Activated CD8-positive, alpha-beta memory T cell treated with anti-CD3 and anti-CD28 coated beads, Interleukin-2, amount 50 U/mL, for 4 hours (primary cell): ENCODE data around the gene PCDHGB4.
"Not testable (repeated sequence)": the region's sequence is repeated elsewhere in the genome, so short reads cannot be mapped to it uniquely, and the experiment has no call there.

Experiments used
- DNase-seq: peaks from one replicate; pipeline ENCODE4 v3.0.0-alpha.2; 2020

PCDHGB4 gene

GRCh38 chr5:141369994-141370848 is 17.3 kb upstream of the PCDHGB4 start, which contains the start of gene PCDHGB3:
PCDHGB3 (plus strand) TSS chr5:141370242; CDS start chr5:141370395, 153 bp downstream.
- no peak for DNase-seq

DNA sequence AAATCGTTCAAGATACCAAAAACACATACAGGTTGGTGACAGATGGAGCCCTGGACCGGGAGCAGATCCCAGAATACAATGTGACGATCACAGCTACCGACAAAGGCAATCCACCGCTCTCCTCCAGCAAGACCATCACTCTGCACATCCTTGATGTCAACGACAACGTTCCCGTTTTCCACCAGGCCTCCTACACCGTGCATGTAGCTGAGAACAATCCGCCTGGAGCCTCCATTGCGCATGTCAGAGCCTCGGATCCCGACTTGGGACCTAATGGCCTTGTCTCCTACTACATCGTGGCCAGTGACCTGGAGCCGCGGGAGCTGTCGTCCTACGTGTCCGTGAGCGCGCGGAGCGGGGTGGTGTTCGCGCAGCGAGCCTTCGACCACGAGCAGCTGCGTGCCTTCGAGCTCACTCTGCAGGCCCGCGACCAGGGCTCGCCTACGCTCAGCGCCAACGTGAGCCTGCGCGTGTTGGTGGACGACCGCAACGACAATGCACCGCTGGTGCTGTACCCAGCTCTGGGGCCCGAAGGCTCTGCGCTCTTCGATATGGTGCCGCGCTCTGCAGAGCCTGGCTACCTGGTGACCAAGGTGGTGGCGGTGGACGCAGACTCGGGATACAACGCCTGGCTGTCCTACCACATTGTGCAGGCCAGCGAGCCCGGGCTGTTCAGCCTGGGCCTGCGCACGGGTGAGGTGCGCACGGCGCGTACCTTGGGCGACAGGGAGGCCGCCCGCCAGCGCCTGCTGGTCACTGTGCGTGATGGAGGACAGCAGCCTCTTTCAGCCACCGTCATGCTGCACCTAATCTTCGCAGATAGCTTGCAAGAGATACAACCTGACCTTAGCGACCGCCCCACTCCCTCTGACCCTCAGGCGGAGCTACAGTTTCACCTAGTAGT is 15.7 kb upstream of the PCDHGB4 start:
- DNase-seq, result no peak

- DNase-seq, result no peak
These were observed 13.7 kb upstream of the PCDHGB4 start, which contains the start of gene PCDHGA6 for GRCh38 chr5:141373673-141374317. PCDHGA6 (plus strand) TSS chr5:141373891; CDS start chr5:141374084, 193 bp downstream.

DNA sequence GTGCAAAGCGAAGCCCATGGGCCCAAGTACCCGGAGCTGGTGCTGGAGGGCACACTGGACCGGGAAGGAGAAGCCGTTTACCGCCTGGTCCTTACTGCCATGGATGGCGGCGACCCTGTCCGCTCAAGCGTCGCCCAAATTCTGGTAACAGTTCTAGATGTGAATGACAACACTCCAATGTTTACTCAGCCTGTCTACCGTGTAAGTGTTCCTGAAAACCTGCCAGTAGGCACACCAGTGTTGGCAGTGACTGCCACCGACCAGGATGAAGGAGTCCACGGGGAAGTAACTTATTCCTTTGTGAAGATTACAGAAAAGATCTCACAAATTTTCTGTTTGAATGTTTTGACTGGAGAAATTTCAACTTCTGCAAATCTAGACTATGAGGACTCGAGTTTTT is 12.9 kb upstream of the PCDHGB4 start:
- DNase-seq, result no peak

- DNase-seq, result not testable (repeated sequence)
These were observed 11.9 kb upstream of the PCDHGB4 start for GRCh38 chr5:141375444-141376155.

DNA sequence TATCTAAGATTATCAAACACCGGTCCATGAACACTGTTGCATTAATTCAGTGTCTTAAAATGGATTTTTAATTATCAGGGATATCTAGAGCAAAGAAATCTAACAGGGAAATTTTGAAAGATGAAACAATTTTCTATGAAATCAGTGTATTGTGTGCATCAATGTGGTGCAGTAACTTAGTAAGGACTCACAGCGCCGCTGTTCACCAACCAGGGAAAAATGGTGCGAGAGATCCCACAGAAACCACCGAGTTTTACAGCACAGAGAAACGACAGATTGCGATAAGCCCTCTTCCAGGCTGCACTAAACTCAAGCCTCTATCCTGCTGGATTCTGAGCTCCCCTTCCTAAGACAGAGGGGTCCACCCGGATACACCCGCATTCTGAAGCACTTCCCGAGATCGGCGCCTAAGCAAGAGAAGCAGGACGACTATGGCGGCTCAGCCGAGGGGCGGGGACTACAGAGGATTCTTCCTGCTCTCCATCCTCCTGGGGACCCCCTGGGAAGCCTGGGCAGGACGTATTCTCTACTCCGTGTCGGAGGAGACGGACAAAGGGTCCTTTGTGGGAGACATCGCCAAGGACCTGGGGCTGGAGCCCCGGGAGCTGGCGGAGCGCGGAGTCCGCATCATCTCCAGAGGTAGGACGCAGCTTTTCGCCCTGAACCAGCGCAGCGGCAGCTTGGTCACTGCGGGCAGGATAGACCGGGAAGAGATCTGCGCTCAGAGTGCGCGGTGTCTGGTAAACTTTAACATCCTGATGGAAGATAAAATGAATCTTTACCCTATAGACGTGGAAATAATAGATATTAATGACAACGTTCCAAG is 4.8 kb upstream of the PCDHGB4 start, which contains the start of gene PCDHGA7:
TSS of gene PCDHGA7 (plus strand) at position 274 of the 826 bp plus-strand sequence. CDS start at position 432, 158 bp downstream.
- DNase-seq, result no peak

GRCh38 chr5:141383345-141383744 is 4.2 kb upstream of the PCDHGB4 start:
- no peak for DNase-seq

GRCh38 chr5:141384471-141385267 is 2.8 kb upstream of the PCDHGB4 start:
- DNase-seq, result no peak

GRCh38 chr5:141388661-141389060 is 1.2 kb downstream of the PCDHGB4 start:
- DNase-seq, result no peak

- DNase-seq, result no peak
These were observed 1.9 kb downstream of the PCDHGB4 start for GRCh38 chr5:141389153-141390042.

DNA sequence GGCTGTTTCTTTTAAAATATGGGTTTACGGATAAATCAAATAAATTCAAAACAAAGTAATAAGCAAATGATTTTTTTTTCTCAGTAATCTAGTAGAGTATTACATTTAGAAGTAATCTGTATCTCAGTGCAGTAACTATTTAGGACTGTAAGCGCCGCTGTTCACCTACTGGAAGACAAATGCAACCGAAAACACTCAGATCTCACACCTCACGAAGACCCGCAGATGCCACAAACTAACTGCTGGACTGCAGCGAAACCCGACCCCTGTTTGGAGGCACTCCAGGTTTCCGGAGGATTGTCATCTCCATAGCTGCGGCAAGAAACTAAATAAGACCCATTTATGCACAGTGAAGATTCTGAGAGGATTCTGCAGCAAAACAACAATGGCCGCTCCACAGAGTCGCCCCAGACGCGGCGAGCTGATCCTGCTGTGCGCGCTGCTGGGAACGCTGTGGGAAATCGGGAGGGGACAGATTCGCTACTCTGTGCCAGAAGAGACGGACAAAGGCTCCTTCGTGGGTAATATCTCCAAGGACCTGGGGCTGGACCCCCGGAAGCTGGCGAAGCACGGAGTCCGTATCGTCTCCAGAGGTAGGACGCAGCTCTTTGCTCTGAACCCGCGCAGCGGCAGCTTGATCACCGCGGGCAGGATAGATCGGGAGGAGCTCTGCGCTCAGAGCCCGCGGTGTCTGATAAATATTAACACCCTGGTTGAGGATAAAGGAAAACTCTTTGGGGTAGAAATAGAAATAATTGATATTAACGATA is 5.1 kb downstream of the PCDHGB4 start, which contains the start of gene PCDHGA8:
TSS of gene PCDHGA8 (plus strand) at position 205 of the 770 bp plus-strand sequence. CDS start at position 386, 181 bp downstream.
- DNase-seq, result no peak

DNA sequence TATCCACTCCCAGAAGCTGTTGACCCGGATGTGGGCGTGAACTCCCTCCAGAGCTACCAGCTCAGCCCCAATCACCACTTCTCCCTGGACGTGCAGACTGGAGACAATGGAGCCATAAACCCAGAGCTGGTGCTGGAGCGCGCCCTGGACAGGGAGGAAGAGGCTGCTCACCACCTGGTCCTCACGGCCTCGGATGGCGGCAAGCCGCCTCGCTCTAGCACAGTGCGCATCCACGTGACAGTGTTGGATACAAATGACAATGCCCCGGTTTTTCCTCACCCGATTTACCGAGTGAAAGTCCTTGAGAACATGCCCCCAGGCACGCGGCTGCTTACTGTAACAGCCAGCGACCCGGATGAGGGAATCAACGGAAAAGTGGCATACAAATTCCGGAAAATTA is 5.8 kb downstream of the PCDHGB4 start:
- no peak for DNase-seq

- DNase-seq, result not testable (repeated sequence)
These were observed 7.1 kb downstream of the PCDHGB4 start for GRCh38 chr5:141394401-141395187.

DNA sequence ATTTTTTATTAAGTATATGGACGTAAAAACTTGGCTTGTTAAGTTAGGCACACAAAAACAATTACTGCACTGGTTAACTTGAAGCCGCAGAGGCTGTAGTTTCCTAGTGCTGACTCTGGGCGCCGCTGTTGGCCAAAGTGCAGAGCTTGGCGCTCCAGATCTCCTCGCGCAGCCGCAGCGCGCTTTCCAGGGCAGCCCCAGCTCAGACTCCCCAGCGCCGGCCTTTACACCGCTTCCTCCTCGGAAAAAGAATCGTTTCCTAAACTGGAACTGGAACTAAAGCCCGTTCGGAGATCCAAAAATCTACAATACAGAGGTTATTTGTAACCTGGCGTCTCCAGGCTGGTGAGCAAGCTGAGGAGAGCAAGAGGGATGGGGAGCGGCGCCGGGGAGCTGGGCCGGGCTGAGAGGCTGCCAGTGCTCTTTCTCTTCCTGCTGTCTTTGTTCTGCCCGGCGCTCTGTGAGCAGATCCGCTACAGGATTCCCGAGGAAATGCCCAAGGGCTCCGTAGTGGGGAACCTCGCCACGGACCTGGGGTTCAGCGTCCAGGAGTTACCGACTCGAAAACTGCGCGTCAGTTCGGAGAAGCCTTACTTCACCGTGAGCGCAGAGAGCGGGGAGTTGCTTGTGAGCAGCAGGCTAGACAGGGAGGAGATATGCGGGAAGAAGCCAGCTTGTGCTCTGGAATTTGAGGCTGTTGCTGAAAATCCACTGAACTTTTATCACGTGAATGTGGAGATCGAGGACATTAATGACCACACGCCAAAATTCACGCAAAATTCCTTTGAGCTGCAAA is 10.5 kb downstream of the PCDHGB4 start, which contains the start of gene PCDHGB5:
TSS of gene PCDHGB5 (plus strand) at position 192 of the 796 bp plus-strand sequence. CDS start at position 373, 181 bp downstream.
- DNase-seq, result not testable (repeated sequence)

DNA sequence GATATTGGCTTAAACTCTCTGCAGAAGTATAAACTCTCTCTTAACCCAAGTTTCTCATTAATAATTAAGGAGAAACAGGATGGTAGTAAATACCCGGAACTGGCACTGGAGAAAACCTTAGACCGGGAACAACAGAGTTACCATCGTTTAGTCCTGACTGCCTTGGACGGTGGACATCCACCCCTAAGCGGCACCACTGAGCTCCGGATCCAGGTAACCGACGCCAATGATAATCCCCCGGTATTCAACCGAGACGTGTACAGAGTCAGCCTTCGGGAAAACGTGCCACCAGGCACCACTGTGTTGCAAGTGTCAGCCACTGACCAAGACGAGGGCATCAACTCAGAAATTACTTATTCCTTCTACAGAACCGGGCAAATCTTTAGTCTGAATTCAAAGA is 11.1 kb downstream of the PCDHGB4 start:
- DNase-seq, result no peak

DNA sequence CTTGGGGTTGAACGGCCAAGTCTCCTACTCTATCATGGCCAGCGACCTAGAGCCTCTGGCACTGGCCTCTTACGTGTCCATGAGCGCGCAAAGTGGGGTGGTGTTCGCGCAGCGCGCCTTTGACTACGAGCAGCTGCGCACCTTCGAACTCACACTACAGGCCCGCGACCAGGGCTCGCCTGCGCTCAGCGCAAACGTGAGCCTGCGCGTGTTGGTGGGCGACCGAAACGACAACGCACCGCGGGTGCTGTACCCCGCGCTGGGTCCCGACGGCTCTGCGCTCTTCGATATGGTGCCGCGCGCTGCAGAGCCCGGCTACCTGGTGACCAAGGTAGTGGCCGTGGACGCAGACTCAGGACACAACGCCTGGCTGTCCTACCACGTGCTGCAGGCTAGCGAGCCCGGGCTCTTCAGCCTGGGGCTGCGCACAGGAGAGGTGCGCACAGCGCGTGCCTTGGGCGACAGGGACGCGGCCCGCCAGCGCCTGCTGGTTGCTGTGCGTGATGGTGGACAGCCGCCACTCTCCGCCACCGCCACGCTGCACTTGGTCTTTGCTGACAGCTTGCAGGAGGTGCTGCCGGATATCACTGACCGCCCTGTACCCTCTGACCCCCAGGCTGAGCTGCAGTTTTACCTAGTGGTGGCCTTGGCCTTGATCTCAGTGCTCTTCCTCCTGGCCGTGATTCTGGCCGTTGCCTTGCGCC is 12.2 kb downstream of the PCDHGB4 start:
- DNase-seq, result no peak
